DND-41 (cell line): ENCODE data around the gene CHRNA1.

Experiments
- ATAC-seq: fragments of 200-7000 bp; cut with Tn5 transposase; 3 replicates; pipeline ENCODE4 v1.9.1; 2021; ENCODE audit warnings: low read depth; ENCODE audit not compliant: insufficient read depth
- DNase-seq: peaks from one replicate; pipeline ENCODE4 v3.0.0-alpha.2; 2020
- H2AFZ ChIP-seq: 2 replicates; pipeline ENCODE4 v1.6.0; 2012; ENCODE audit warnings: low read depth, low read length
- H3K27ac ChIP-seq: 2 replicates; pipeline ENCODE4 v1.5.1; 2012; ENCODE audit warnings: low read length, inconsistent platforms
- H3K27me3 ChIP-seq: fragments of 200-600 bp; sonication (generic); 2 replicates; pipeline ENCODE4 v1.6.0; 2012; ENCODE audit warnings: low read length, mild to moderate bottlenecking, inconsistent platforms; ENCODE audit not compliant: insufficient read depth, poor library complexity
- H3K36me3 ChIP-seq: 2 replicates; pipeline ENCODE4 v1.5.1; 2012; ENCODE audit warnings: low read length, inconsistent platforms; ENCODE audit not compliant: insufficient read depth
- H3K4me1 ChIP-seq: 2 replicates; pipeline ENCODE4 v1.5.1; 2012; ENCODE audit warnings: mild to moderate bottlenecking, low read length; ENCODE audit not compliant: insufficient read depth
- H3K4me2 ChIP-seq: 2 replicates; pipeline ENCODE4 v1.6.0; 2012; ENCODE audit warnings: mild to moderate bottlenecking, moderate library complexity, low read length, inconsistent platforms; ENCODE audit not compliant: insufficient read depth
- H3K4me3 ChIP-seq, 2 experiments: fragments of 200-600 bp in 1 of 2; shearing (Covaris generic) in 1 of 2; 2 replicates each; pipeline ENCODE4 v1.5.1; 2012 to 2016; ENCODE audit warnings: inconsistent platforms in 2 of 2, low read length in 2 of 2, mild to moderate bottlenecking in 2 of 2, low read depth in 1 of 2, moderate library complexity in 1 of 2
- H3K79me2 ChIP-seq: 2 replicates; pipeline ENCODE4 v1.6.0; 2012; ENCODE audit warnings: low read length, inconsistent platforms; ENCODE audit not compliant: insufficient read depth
- H3K9ac ChIP-seq: 2 replicates; pipeline ENCODE4 v1.6.0; 2012; ENCODE audit warnings: low read depth, mild to moderate bottlenecking, inconsistent platforms, low read length, moderate library complexity
- H3K9me3 ChIP-seq: 2 replicates; pipeline ENCODE4 v1.5.1; 2012; ENCODE audit warnings: low read length, moderate library complexity, mild to moderate bottlenecking, inconsistent platforms; ENCODE audit not compliant: insufficient read depth, severe bottlenecking
- H4K20me1 ChIP-seq: 2 replicates; pipeline ENCODE4 v1.6.0; 2012; ENCODE audit warnings: low read length; ENCODE audit not compliant: insufficient read depth
- EZH2 ChIP-seq: IDR thresholded peaks from 3 replicates; pipeline ENCODE4 v1.6.1; 2012; ENCODE audit warnings: borderline replicate concordance, low read depth, mild to moderate bottlenecking, moderate library complexity, low read length, inconsistent platforms; ENCODE audit not compliant: severe bottlenecking
- TF ChIP-seq, protein P1 (sequence below): IDR thresholded peaks from 2 replicates; pipeline ENCODE4 v1.5.1; 2012; ENCODE audit warnings: borderline replicate concordance, low read length, moderate library complexity, mild to moderate bottlenecking; ENCODE audit not compliant: poor library complexity, severe bottlenecking; ENCODE audit errors: extremely low read depth

The CHRNA1 gene

GRCh38 chr2:174772472-174772801, 8.2 kb upstream of the CHRNA1 start:
- Histone ChIP-seq H3K4me1 (peaks cover 1% of the 10 kb centered on the region), H3K36me3 (no peaks in the 10 kb centered on the region), H4K20me1 (no peaks in the 10 kb centered on the region), H3K4me3 (no peak overlapping the region), H3K27ac (no peak overlapping the region), H3K27me3 (peaks cover 3% of the 10 kb centered on the region), H3K9me3 (no peaks in the 10 kb centered on the region), H3K9ac (no peak overlapping the region), H3K79me2 (no peaks in the 10 kb centered on the region), H2AFZ (no peak overlapping the region), H3K4me2 (no peak overlapping the region)
- ATAC-seq, result no peak
- TF ChIP-seq EZH2, result no peak
- TF ChIP-seq, protein P1, sequence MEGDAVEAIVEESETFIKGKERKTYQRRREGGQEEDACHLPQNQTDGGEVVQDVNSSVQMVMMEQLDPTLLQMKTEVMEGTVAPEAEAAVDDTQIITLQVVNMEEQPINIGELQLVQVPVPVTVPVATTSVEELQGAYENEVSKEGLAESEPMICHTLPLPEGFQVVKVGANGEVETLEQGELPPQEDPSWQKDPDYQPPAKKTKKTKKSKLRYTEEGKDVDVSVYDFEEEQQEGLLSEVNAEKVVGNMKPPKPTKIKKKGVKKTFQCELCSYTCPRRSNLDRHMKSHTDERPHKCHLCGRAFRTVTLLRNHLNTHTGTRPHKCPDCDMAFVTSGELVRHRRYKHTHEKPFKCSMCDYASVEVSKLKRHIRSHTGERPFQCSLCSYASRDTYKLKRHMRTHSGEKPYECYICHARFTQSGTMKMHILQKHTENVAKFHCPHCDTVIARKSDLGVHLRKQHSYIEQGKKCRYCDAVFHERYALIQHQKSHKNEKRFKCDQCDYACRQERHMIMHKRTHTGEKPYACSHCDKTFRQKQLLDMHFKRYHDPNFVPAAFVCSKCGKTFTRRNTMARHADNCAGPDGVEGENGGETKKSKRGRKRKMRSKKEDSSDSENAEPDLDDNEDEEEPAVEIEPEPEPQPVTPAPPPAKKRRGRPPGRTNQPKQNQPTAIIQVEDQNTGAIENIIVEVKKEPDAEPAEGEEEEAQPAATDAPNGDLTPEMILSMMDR, result no peak
- DNase-seq, result no peak

DNA sequence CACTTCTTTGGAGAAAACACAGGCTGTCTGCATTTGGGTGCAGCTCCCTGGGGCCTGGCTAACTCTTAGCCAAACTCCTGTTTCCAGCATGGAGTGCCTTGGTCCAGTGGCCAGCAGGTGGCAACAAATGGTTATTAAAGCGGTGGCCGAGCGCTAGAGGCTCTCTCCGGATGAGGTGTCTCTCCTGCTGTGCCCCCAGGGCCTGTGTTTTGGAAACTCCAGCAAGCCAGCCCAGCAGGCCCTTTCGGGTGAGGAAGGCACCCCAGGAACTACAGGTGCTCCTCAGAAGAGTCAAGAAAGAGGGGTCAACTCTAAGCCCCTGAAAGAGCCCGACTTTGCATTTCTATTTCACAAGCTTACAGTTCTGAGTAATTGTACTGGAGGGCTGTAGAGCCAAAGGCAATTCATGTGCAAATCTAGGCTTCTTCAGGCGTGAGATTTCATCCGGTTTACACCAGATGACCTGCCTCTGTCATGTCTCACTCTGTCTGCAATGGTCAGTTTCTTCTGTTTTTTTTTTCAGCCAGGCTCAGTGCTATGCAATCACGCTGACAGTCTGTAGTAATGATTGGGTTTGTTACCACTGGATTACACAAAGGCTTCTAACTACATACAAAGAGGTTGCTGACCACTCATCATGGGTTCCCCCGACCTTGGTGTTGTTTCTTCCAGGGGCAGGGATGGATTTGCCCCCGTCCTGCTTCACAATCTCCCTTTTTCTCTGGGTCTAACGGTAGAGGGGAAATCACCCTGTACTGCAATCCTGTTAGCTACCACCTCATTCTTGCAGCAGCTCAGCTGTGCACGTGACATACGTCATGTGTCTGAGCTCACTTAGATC, 7.6 kb upstream of the CHRNA1 start:
- no peak overlapping the region for H3K27ac ChIP-seq

DNA sequence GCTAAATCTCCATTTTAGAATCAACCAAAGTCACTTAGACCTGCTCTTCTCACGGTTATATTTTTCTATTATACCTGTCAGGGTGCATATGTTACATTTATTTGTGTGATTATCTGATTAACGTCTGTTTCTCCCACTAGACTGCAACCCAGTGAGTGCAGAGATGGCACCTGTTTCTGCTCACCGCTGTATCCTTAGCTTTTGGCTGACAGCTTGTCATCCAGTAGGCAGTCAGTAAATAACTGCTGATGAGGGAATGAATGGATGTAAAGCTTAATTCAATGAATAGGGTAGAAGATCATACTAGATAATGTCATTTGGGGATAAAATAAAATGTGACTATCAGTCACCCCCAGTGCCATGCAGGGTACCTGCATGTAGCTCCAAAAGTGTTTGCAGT, 6.9 kb upstream of the CHRNA1 start:
- H3K79me2 ChIP-seq, result no peaks in the 10 kb centered on the region
- peaks cover 10% of the 10 kb centered on the region for H3K27me3 ChIP-seq
- no peaks in the 10 kb centered on the region for H3K4me1 ChIP-seq
- H3K9me3 ChIP-seq, result no peaks in the 10 kb centered on the region
- no peak overlapping the region for H3K4me2 ChIP-seq
- no peak overlapping the region for H3K9ac ChIP-seq
- no peak overlapping the region for H3K4me3 ChIP-seq
- TF ChIP-seq EZH2, result no peak
- TF ChIP-seq, protein P1, result no peak
- no peaks in the 10 kb centered on the region for H4K20me1 ChIP-seq
- DNase-seq (no peak), ATAC-seq (no peak)
- H2AFZ ChIP-seq, result no peak overlapping the region
- no peaks in the 10 kb centered on the region for H3K36me3 ChIP-seq
- H3K27ac ChIP-seq, result no peak overlapping the region

More for the DNA sequence above, 7.6 kb upstream of the CHRNA1 start:
- Histone ChIP-seq H3K36me3 (no peaks in the 10 kb centered on the region), H3K4me2 (no peak overlapping the region), H3K27me3 (peaks cover 4% of the 10 kb centered on the region), H3K4me1 (no peaks in the 10 kb centered on the region), H3K79me2 (no peaks in the 10 kb centered on the region), H3K9ac (no peak overlapping the region), H2AFZ (no peak overlapping the region), H4K20me1 (no peaks in the 10 kb centered on the region), H3K9me3 (no peaks in the 10 kb centered on the region), H3K4me3 (no peak overlapping the region)
- ATAC-seq (peak; percentile 69; the same call in 2 of the 3 replicates), DNase-seq (peak; percentile 21)
- TF ChIP-seq, protein P1, result peak; percentile 62
- TF ChIP-seq EZH2, result no peak
